GM23338 (cell line): ENCODE data around the gene DENND4A. TPM values are rescaled to one million over a fixed set of nuclear protein-coding genes. Genes with fewer than 3 reads are reported as not detected.

Experiments
- ATAC-seq: fragments of 200-7000 bp; cut with Tn5 transposase; 3 replicates; pipeline ENCODE4 v1.9.1; 2020
- DNase-seq: peaks from one replicate; pipeline ENCODE4 v3.0.0-alpha.2; 2015; ENCODE audit warnings: low spot score
- H2AFZ ChIP-seq: fragments of 200-600 bp; sonication (generic); 2 replicates; pipeline ENCODE4 v1.8.0; 2016; ENCODE audit warnings: antibody characterized with exemption, mild to moderate bottlenecking, moderate library complexity
- H3F3A ChIP-seq: fragments of 200-600 bp; sonication (generic); replicated peaks from 2 replicates; pipeline ENCODE4 v1.8.0; 2017; ENCODE audit warnings: antibody characterized with exemption, mixed run types, low read depth
- H3K27ac ChIP-seq: fragments of 200-600 bp; sonication (generic); 2 replicates; pipeline ENCODE4 v1.6.1; 2016; ENCODE audit warnings: low read depth
- H3K27me3 ChIP-seq: fragments of 200-600 bp; sonication (generic); 2 replicates; pipeline ENCODE4 v1.8.0; 2016; ENCODE audit warnings: mild to moderate bottlenecking, mixed run types, moderate library complexity; ENCODE audit not compliant: insufficient read depth
- H3K36me3 ChIP-seq: fragments of 200-600 bp; sonication (generic); 2 replicates; pipeline ENCODE4 v1.8.0; 2016; ENCODE audit warnings: mild to moderate bottlenecking; ENCODE audit not compliant: insufficient read depth
- H3K4me1 ChIP-seq: fragments of 200-600 bp; sonication (generic); 2 replicates; pipeline ENCODE4 v1.8.0; 2016; ENCODE audit warnings: mild to moderate bottlenecking, moderate library complexity; ENCODE audit not compliant: insufficient read depth
- H3K4me2 ChIP-seq: fragments of 200-600 bp; sonication (generic); 2 replicates; pipeline ENCODE4 v1.7.1; 2017; ENCODE audit warnings: mixed run types
- H3K4me3 ChIP-seq: fragments of 200-600 bp; sonication (generic); 2 replicates; pipeline ENCODE4 v1.6.1; 2016; ENCODE audit warnings: mixed run types
- H3K79me2 ChIP-seq: fragments of 200-600 bp; sonication (generic); replicated peaks from 2 replicates; pipeline ENCODE4 v1.8.0; 2017; ENCODE audit warnings: mild to moderate bottlenecking; ENCODE audit not compliant: insufficient read depth
- H3K9me2 ChIP-seq: fragments of 200-600 bp; sonication (generic); 2 replicates; pipeline ENCODE4 v1.8.0; 2017; ENCODE audit not compliant: insufficient read depth
- H4K20me1 ChIP-seq: fragments of 200-600 bp; sonication (generic); replicated peaks from 2 replicates; pipeline ENCODE4 v1.8.0; 2017; ENCODE audit warnings: mild to moderate bottlenecking; ENCODE audit not compliant: insufficient read depth
- H3K27ac Mint-ChIP-seq: 2 replicates; pipeline ENCODE4 v1.8.0; 2020; ENCODE audit warnings: inconsistent platforms, mild to moderate bottlenecking, moderate library complexity, mixed read lengths
- H3K27me3 Mint-ChIP-seq: 3 replicates; pipeline ENCODE4 v1.8.0; 2022; ENCODE audit warnings: low read depth, mild to moderate bottlenecking, moderate library complexity, mixed read lengths, inconsistent platforms; ENCODE audit not compliant: insufficient read depth, poor library complexity
- H3K36me3 Mint-ChIP-seq: 3 replicates; pipeline ENCODE4 v1.8.0; 2021; ENCODE audit warnings: low read depth, mild to moderate bottlenecking, inconsistent platforms, moderate library complexity, mixed read lengths
- H3K4me1 Mint-ChIP-seq: 3 replicates; pipeline ENCODE4 v1.8.0; 2020; ENCODE audit warnings: mild to moderate bottlenecking, inconsistent platforms, mixed read lengths
- H3K4me3 Mint-ChIP-seq: 3 replicates; pipeline ENCODE4 v1.8.0; 2021; ENCODE audit warnings: moderate library complexity, mild to moderate bottlenecking, inconsistent platforms, mixed read lengths
- H3K9me3 Mint-ChIP-seq: 3 replicates; pipeline ENCODE4 v1.8.0; 2020; ENCODE audit warnings: moderate library complexity, mild to moderate bottlenecking, inconsistent platforms, mixed read lengths
- CREB1 ChIP-seq: fragments of 250-450 bp; sonication (Bioruptor Pico); IDR thresholded peaks from 2 replicates; pipeline ENCODE4 v1.5.0; 2020; ENCODE audit warnings: low read depth, mild to moderate bottlenecking, moderate library complexity
- CTCF ChIP-seq, 2 experiments: fragments of 200-600 bp in 1 of 2; sonication (generic) in 1 of 2; conservative IDR thresholded peaks; 2 replicates each; pipeline versions ENCODE4 v1.5.1 to v1.6.1; 2016 to 2017; ENCODE audit warnings: antibody characterized with exemption in 2 of 2, low read depth in 2 of 2, mild to moderate bottlenecking in 2 of 2, moderate library complexity in 1 of 2
- ETS1 ChIP-seq: IDR thresholded peaks from 2 replicates; pipeline ENCODE4 v1.6.1; 2016; ENCODE audit warnings: antibody characterized with exemption
- EZH2 ChIP-seq: fragments of 200-600 bp; sonication (generic); IDR thresholded peaks from one replicate; pipeline ENCODE4 v1.8.0; 2017; ENCODE audit warnings: antibody characterized with exemption, mild to moderate bottlenecking, low read depth; ENCODE audit not compliant: unreplicated experiment
- EZH2phosphoT487 ChIP-seq: fragments of 200-600 bp; sonication (generic); IDR thresholded peaks from one replicate; pipeline ENCODE4 v1.8.1; 2018; ENCODE audit warnings: antibody characterized with exemption; ENCODE audit not compliant: unreplicated experiment
- JUNB ChIP-seq: IDR thresholded peaks from one replicate; pipeline ENCODE4 v1.6.1; 2016; ENCODE audit warnings: antibody characterized with exemption; ENCODE audit not compliant: unreplicated experiment
- NANOG ChIP-seq: IDR thresholded peaks from 2 replicates; pipeline ENCODE4 v1.6.1; 2016; ENCODE audit warnings: antibody characterized with exemption, borderline replicate concordance
- POLR2AphosphoS5 ChIP-seq: IDR thresholded peaks from 2 replicates; pipeline ENCODE4 v1.6.1; 2016; ENCODE audit warnings: antibody characterized with exemption, low read depth
- REST ChIP-seq: IDR thresholded peaks from one replicate; pipeline ENCODE4 v1.6.1; 2018; ENCODE audit warnings: antibody characterized with exemption; ENCODE audit not compliant: unreplicated experiment
- STAT1 ChIP-seq: IDR thresholded peaks from one replicate; pipeline ENCODE4 v1.6.1; 2016; ENCODE audit warnings: antibody characterized with exemption; ENCODE audit not compliant: unreplicated experiment
- ZNF462 ChIP-seq: fragments of 250-450 bp; sonication (Bioruptor Pico); IDR thresholded peaks from 2 replicates; pipeline ENCODE4 v1.5.0; 2020; ENCODE audit warnings: mild to moderate bottlenecking, moderate library complexity
- polyA plus RNA-seq: library from polyadenylated mRNA; unstranded; fragments of >200 nt; fragmentation: Nextera tagmentation; extraction: Ambion mirVana; gene quantifications from 2 replicates; pipeline ENCODE4 v1.2.1, GENCODE V29; 2016
- total RNA-seq: library from RNA; depleted of rRNA; stranded (reverse); fragments of >200 nt; shearing (Covaris generic); gene quantifications from 2 replicates; pipeline ENCODE4 v1.2.3, GENCODE V29; 2014

DENND4A gene
- total and polyA plus RNA-seq, 2 experiments from 2014 or later: 3.4 to 9.0 TPM

- no peak for TF ChIP-seq REST
Observed at GRCh38 chr15:65675551-65675950, 116.5 kb downstream of the DENND4A start (continued).

- Mint-ChIP-seq H3K4me1 (no peaks in the 10 kb centered on the region), H3K27ac (no peak overlapping the region), H3K36me3 (no peaks in the 10 kb centered on the region), H3K9me3 (no peaks in the 10 kb centered on the region), H3K4me3 (no peak overlapping the region), H3K27me3 (no peaks in the 10 kb centered on the region)
- Histone ChIP-seq H3K79me2 (no peaks in the 10 kb centered on the region), H3K9me2 (no peaks in the 10 kb centered on the region), H3K4me3 (no peak overlapping the region), H3K36me3 (no peaks in the 10 kb centered on the region), H3F3A (no peaks in the 10 kb centered on the region; the same call in 1 of the 2 replicates), H3K4me2 (no peak overlapping the region), H3K27ac (no peak overlapping the region), H3K4me1 (no peaks in the 10 kb centered on the region), H4K20me1 (no peaks in the 10 kb centered on the region), H2AFZ (no peak overlapping the region), H3K27me3 (no peaks in the 10 kb centered on the region)
- DNase-seq (no peak), ATAC-seq (no peak)
- TF ChIP-seq EZH2phosphoT487 (no peak), ZNF462 (CRISPR knock-in tag) (no peak), ETS1 (no peak), STAT1 (no peak), NANOG (no peak), CTCF (conservative IDR thresholded peaks at IDR 0.05; ENCODE audit: low read depth in 2 of 2) (no peak), JUNB (no peak), POLR2AphosphoS5 (no peak), EZH2 (no peak), CREB1 (CRISPR knock-in tag) (no peak)
Observed at GRCh38 chr15:65666257-65666656, 125.8 kb downstream of the DENND4A start.
